IgD-negative memory B cell (primary cell): ENCODE results near the gene TMEM18. TPM values are rescaled to one million over a fixed set of nuclear protein-coding genes. Genes with fewer than 3 reads are reported as not detected.

Source experiments
- H3K27ac Mint-ChIP-seq, 3 donors: one replicate each; pipeline ENCODE4 v1.8.0; 2020 to 2022; ENCODE audit warnings: mild to moderate bottlenecking in 3 of 3, mixed read lengths in 3 of 3, moderate library complexity in 1 of 3
- H3K27me3 Mint-ChIP-seq: one replicate; pipeline ENCODE4 v1.8.0; 2021; ENCODE audit warnings: mixed read lengths
- H3K36me3 Mint-ChIP-seq: one replicate; pipeline ENCODE4 v1.8.0; 2020; ENCODE audit warnings: mild to moderate bottlenecking, mixed read lengths
- H3K4me1 Mint-ChIP-seq, 3 donors: one replicate each; pipeline ENCODE4 v1.8.0; 2020 to 2022; ENCODE audit warnings: mixed read lengths in 3 of 3, mild to moderate bottlenecking in 1 of 3
- H3K4me3 Mint-ChIP-seq, 4 donors: one replicate each; pipeline ENCODE4 v1.8.0; 2020 to 2022; ENCODE audit warnings: mild to moderate bottlenecking in 4 of 4, mixed read lengths in 4 of 4, moderate library complexity in 3 of 4
- H3K9me3 Mint-ChIP-seq, 3 donors: one replicate each; pipeline ENCODE4 v1.8.0; 2020 to 2021; ENCODE audit warnings: mixed read lengths in 3 of 3, mild to moderate bottlenecking in 1 of 3
- polyA plus RNA-seq: library from polyadenylated mRNA; unstranded; fragments of 300-500 nt; fragmentation: Illumina TruSeq; gene quantifications from one replicate; pipeline ENCODE4 v1.2.3, GENCODE V29; 2021

Gene TMEM18
- polyA plus RNA-seq, 1 donor from 2014 or later: 27.2 TPM

GRCh38 chr2:632471-632870 lies 44.7 kb downstream of the TMEM18 start:
- Mint-ChIP-seq H3K4me3 (no peak overlapping the region), H3K27ac (no peak overlapping the region), H3K36me3 (no peaks in the 10 kb centered on the region), H3K27me3 (peaks cover 10% of the 10 kb centered on the region), H3K9me3 (peaks cover 0 to 2% (median 0%) of the 10 kb centered on the region in 3 donors), H3K4me1 (peaks cover 0 to 4% (median 3%) of the 10 kb centered on the region in 3 donors)

GRCh38 chr2:631741-632140 lies 45.5 kb downstream of the TMEM18 start:
- peaks cover 0 to 4% (median 0%) of the 10 kb centered on the region in 3 donors for H3K4me1 Mint-ChIP-seq
- no peaks in the 10 kb centered on the region for H3K36me3 Mint-ChIP-seq
- no peak overlapping the region for H3K4me3 Mint-ChIP-seq
- peaks cover 11% of the 10 kb centered on the region for H3K27me3 Mint-ChIP-seq
- no peak overlapping the region for H3K27ac Mint-ChIP-seq
- peaks cover 0 to 2% (median 0%) of the 10 kb centered on the region in 3 donors for H3K9me3 Mint-ChIP-seq

GRCh38 chr2:630451-631320 lies 46.5 kb downstream of the TMEM18 start:
- H3K36me3 Mint-ChIP-seq: no peaks in the 10 kb centered on the region
- no peak overlapping the region for H3K27ac Mint-ChIP-seq
- H3K9me3 Mint-ChIP-seq: peaks cover 0 to 2% (median 0%) of the 10 kb centered on the region in 3 donors
- peaks cover 10% of the 10 kb centered on the region for H3K27me3 Mint-ChIP-seq
- no peak overlapping the region for H3K4me3 Mint-ChIP-seq
- H3K4me1 Mint-ChIP-seq: peaks cover 0 to under 1% (median 0%) of the 10 kb centered on the region in 3 donors

GRCh38 chr2:629961-630360 lies 47.2 kb downstream of the TMEM18 start:
- H3K27me3 Mint-ChIP-seq: peaks cover 10% of the 10 kb centered on the region
- no peak overlapping the region for H3K27ac Mint-ChIP-seq
- peaks cover 0 to 1% (median 0%) of the 10 kb centered on the region in 3 donors for H3K4me1 Mint-ChIP-seq
- no peak overlapping the region for H3K4me3 Mint-ChIP-seq
- H3K9me3 Mint-ChIP-seq: peaks cover 0 to 2% (median 0%) of the 10 kb centered on the region in 3 donors
- H3K36me3 Mint-ChIP-seq: peaks cover 2% of the 10 kb centered on the region

GRCh38 chr2:628651-629050 lies 48.6 kb downstream of the TMEM18 start:
- Mint-ChIP-seq H3K27ac (no peak overlapping the region), H3K4me3 (no peak overlapping the region), H3K27me3 (peaks cover 4% of the 10 kb centered on the region), H3K4me1 (peaks cover 0 to 2% (median 0%) of the 10 kb centered on the region in 3 donors), H3K9me3 (peaks cover 0 to 2% (median 0%) of the 10 kb centered on the region in 3 donors), H3K36me3 (peaks cover 2% of the 10 kb centered on the region)

- peaks cover 0 to 2% (median 0%) of the 10 kb centered on the region in 3 donors for H3K9me3 Mint-ChIP-seq
- peak overlapping the region in 1 of 4 donors; percentile 22 for H3K4me3 Mint-ChIP-seq
- H3K27ac Mint-ChIP-seq: no peak overlapping the region
- peaks cover 0 to 2% (median 0%) of the 10 kb centered on the region in 3 donors for H3K4me1 Mint-ChIP-seq
- peaks cover 2% of the 10 kb centered on the region for H3K27me3 Mint-ChIP-seq
- peaks cover 2% of the 10 kb centered on the region for H3K36me3 Mint-ChIP-seq
These were observed 49.2 kb downstream of the TMEM18 start for GRCh38 chr2:627926-628560.

- peaks cover 0 to 2% (median 0%) of the 10 kb centered on the region in 3 donors for H3K4me1 Mint-ChIP-seq
- peaks cover 2% of the 10 kb centered on the region for H3K36me3 Mint-ChIP-seq
- no peak overlapping the region for H3K4me3 Mint-ChIP-seq
- H3K9me3 Mint-ChIP-seq: peaks cover 0 to 2% (median 0%) of the 10 kb centered on the region in 3 donors
- H3K27ac Mint-ChIP-seq: no peak overlapping the region
- H3K27me3 Mint-ChIP-seq: peaks cover 2% of the 10 kb centered on the region
These were observed 49.9 kb downstream of the TMEM18 start for GRCh38 chr2:627340-627709.

GRCh38 chr2:626491-627339 lies 50.5 kb downstream of the TMEM18 start:
- H3K27me3 Mint-ChIP-seq: peaks cover 2% of the 10 kb centered on the region
- H3K27ac Mint-ChIP-seq: no peak overlapping the region

GRCh38 chr2:625415-626333 lies 51.5 kb downstream of the TMEM18 start:
- H3K36me3 Mint-ChIP-seq: peaks cover 2% of the 10 kb centered on the region
- H3K4me1 Mint-ChIP-seq: peaks cover 0 to 2% (median 0%) of the 10 kb centered on the region in 3 donors
- no peak overlapping the region for H3K27ac Mint-ChIP-seq
- H3K27me3 Mint-ChIP-seq: peaks cover 2% of the 10 kb centered on the region
- no peaks in the 10 kb centered on the region for H3K9me3 Mint-ChIP-seq
- no peak overlapping the region for H3K4me3 Mint-ChIP-seq

More at GRCh38 chr2:626491-627339, 50.5 kb downstream of the TMEM18 start:
- peaks cover 0 to 2% (median 0%) of the 10 kb centered on the region in 3 donors for H3K4me1 Mint-ChIP-seq
- H3K4me3 Mint-ChIP-seq: no peak overlapping the region
- peaks cover 2% of the 10 kb centered on the region for H3K36me3 Mint-ChIP-seq
- peaks cover 0 to under 1% (median 0%) of the 10 kb centered on the region in 3 donors for H3K9me3 Mint-ChIP-seq

GRCh38 chr2:624551-625347 lies 52.5 kb downstream of the TMEM18 start:
- Mint-ChIP-seq H3K4me1 (peaks cover 0 to 2% (median 0%) of the 10 kb centered on the region in 3 donors), H3K9me3 (no peaks in the 10 kb centered on the region), H3K27me3 (peaks cover 2% of the 10 kb centered on the region), H3K4me3 (no peak overlapping the region), H3K27ac (no peak overlapping the region), H3K36me3 (peaks cover 2% of the 10 kb centered on the region)

GRCh38 chr2:624096-624495 lies 53.1 kb downstream of the TMEM18 start:
- no peak overlapping the region for H3K27ac Mint-ChIP-seq
- peaks cover 2% of the 10 kb centered on the region for H3K27me3 Mint-ChIP-seq
- no peak overlapping the region for H3K4me3 Mint-ChIP-seq
- no peaks in the 10 kb centered on the region for H3K9me3 Mint-ChIP-seq
- peaks cover 0 to 2% (median 0%) of the 10 kb centered on the region in 3 donors for H3K4me1 Mint-ChIP-seq
- peaks cover 2% of the 10 kb centered on the region for H3K36me3 Mint-ChIP-seq

- Mint-ChIP-seq H3K27ac (no peak overlapping the region), H3K36me3 (peaks cover 2% of the 10 kb centered on the region), H3K9me3 (peaks cover 0 to 2% (median under 1%) of the 10 kb centered on the region in 3 donors), H3K27me3 (peaks cover 2% of the 10 kb centered on the region), H3K4me3 (no peak overlapping the region), H3K4me1 (peaks cover 0 to 2% (median 0%) of the 10 kb centered on the region in 3 donors)
These were observed 53.9 kb downstream of the TMEM18 start for GRCh38 chr2:623130-623922.
